PC-9 (cell line): ENCODE results near the gene PYCR2.

Source experiments
- EZH2 ChIP-seq: fragments of 200-600 bp; sonication (generic); IDR thresholded peaks from 2 replicates; pipeline ENCODE4 v1.8.0; 2017; ENCODE audit warnings: antibody characterized with exemption, low read depth
- TF ChIP-seq, protein P1 (sequence below): fragments of 200-600 bp; sonication (generic); conservative IDR thresholded peaks from 2 replicates; pipeline ENCODE4 v1.6.1; 2017; ENCODE audit warnings: mixed run types, antibody characterized with exemption, mild to moderate bottlenecking, moderate library complexity

DNA sequence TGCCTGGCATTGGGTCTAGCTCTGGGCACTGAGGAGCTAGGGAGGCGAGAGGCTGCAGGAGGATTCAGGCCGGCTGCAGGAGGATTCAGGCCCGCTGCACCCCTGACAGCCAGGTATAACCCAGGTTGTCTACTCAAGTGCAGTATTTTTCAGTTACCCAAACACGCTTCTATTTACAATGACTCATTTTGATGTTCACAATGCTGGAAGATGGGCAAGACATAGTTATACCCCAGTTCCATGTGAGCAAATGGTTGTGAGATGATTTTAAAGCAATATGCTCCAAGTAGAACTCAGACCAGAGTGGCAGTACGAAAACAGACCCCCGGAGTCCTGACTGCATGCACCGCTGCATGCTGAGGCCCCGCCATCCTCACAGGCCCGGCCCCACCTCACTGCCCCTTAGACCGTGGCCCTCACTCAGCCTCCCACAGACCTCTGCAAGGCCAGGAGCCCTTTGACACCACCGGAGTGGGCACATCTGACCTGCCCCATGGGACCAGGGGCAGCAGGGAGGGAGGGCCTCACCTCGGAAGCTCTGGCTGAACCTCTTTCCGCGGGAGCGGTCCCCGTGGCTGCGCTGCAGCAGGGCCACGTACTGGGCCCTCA is 35.7 kb downstream of the PYCR2 start:
- TF ChIP-seq, protein P1, sequence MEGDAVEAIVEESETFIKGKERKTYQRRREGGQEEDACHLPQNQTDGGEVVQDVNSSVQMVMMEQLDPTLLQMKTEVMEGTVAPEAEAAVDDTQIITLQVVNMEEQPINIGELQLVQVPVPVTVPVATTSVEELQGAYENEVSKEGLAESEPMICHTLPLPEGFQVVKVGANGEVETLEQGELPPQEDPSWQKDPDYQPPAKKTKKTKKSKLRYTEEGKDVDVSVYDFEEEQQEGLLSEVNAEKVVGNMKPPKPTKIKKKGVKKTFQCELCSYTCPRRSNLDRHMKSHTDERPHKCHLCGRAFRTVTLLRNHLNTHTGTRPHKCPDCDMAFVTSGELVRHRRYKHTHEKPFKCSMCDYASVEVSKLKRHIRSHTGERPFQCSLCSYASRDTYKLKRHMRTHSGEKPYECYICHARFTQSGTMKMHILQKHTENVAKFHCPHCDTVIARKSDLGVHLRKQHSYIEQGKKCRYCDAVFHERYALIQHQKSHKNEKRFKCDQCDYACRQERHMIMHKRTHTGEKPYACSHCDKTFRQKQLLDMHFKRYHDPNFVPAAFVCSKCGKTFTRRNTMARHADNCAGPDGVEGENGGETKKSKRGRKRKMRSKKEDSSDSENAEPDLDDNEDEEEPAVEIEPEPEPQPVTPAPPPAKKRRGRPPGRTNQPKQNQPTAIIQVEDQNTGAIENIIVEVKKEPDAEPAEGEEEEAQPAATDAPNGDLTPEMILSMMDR = no peak
- TF ChIP-seq EZH2 = no peak
